Measurements from ENCODE around the gene ITGAD. TPM values are rescaled to one million over a fixed set of nuclear protein-coding genes. Genes with fewer than 3 reads are reported as not detected.

Gene ITGAD
- total and polyA plus RNA-seq, 2 of the 8 experiments (the other 6 are each of a cell fraction or from before 2014, with no cell fraction given) = 0.06 TPM; not detected in 1

DNA sequence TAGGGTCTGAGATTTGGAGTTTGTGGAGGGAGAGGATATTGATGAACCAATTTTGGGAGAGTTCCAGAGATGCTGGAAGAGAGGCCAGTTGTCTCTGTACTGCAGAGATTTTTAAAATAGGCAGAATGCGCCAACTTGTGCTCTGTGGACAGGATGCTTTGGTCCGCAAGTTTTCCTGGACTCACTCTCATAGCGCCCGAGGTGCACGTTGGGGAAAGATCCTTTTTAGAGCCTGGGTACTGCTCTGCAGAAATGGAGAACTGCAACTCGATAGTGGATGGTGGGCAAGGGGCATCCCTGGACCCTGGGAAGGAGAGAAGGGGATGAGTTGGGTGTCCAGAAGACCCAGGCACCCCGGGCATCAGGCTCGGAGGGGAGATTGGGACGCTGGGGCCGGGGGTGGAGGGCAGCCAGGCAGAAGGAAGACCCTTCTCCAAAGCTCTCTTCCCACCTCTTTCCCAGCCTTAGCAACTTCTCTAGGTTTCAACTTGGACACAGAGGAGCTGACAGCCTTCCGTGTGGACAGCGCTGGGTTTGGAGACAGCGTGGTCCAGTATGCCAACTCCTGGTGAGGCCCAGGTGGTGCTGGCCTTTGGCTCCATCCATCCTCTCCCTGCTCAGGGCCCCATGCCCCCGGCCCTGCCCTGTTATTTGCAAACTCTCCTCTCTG, 37.6 kb upstream of the ITGAD start:
- Histone ChIP-seq H4K20me1 (replicated peaks in 1 of 2; ENCODE audit: control insufficient read depth in 1 of 2, insufficient read depth in 2 of 2, low read length in 2 of 2) (no peaks in the 10 kb centered on the region), H3K4me3 (ENCODE audit: extremely low read depth in 1 of 4, insufficient read depth in 2 of 4, low read depth in 3 of 4, low read length in 4 of 4) (no peak overlapping the region), H2AK5ac (ENCODE audit: low read depth, low read length) (no peak overlapping the region), H2BK15ac (ENCODE audit: low read length) (no peak overlapping the region), H3K14ac (ENCODE audit: insufficient read length) (no peak overlapping the region), H2BK12ac (ENCODE audit: low read depth, low read length) (no peak overlapping the region), H3K9me3 (ENCODE audit: insufficient read depth in 2 of 2, low read depth in 1 of 2, low read length in 1 of 2) (no peaks in the 10 kb centered on the region), H3K27me3 (replicated peaks in 1 of 4; ENCODE audit: control insufficient read depth in 3 of 4, extremely low read depth in 1 of 4, insufficient read depth in 3 of 4, low read length in 3 of 4) (no peaks in the 10 kb centered on the region; a peak in 1 of 7 replicates), H3K79me2 (ENCODE audit: control insufficient read depth in 1 of 2, insufficient read depth in 2 of 2, low read length in 2 of 2) (no peaks in the 10 kb centered on the region), H3K23ac (ENCODE audit: insufficient read length) (no peak overlapping the region), H4K8ac (ENCODE audit: extremely low read depth, insufficient read depth, low read length) (no peak overlapping the region), H3K23me2 (ENCODE audit: low read depth, low read length) (no peaks in the 10 kb centered on the region), H3K27ac (ENCODE audit: low read depth, low read length) (no peak overlapping the region), H3K4ac (replicated peaks; ENCODE audit: insufficient read length, low read depth, low read length) (no peak overlapping the region), H3K79me1 (ENCODE audit: low read depth, low read length) (no peaks in the 10 kb centered on the region), H4K5ac (ENCODE audit: insufficient read length, low read depth, low read length) (no peak overlapping the region), H3K9ac (replicated peaks in 1 of 4; ENCODE audit: extremely low read depth in 1 of 4, low read depth in 3 of 4, low read length in 3 of 4) (no peak overlapping the region), H3K4me2 (ENCODE audit: insufficient read depth in 1 of 2, low read depth in 2 of 2, low read length in 2 of 2) (no peak overlapping the region), H2AFZ (ENCODE audit: low read length) (no peak overlapping the region), H3K4me1 (replicated peaks in 1 of 4; ENCODE audit: control insufficient read depth in 3 of 4, insufficient read depth in 4 of 4, low read length in 3 of 4) (0 out of 7 replicates have a peak, but pooled peaks cover 0 to 4% (median 1%) of the 10 kb centered on the region in 4 experiments), H4K91ac (replicated peaks; ENCODE audit: insufficient read length, low read length) (no peak overlapping the region), H2BK20ac (ENCODE audit: low read length) (no peak overlapping the region), H2BK120ac (replicated peaks; ENCODE audit: low read depth, low read length) (no peak overlapping the region), H3K36me3 (ENCODE audit: control insufficient read depth in 2 of 4, insufficient read depth in 4 of 4, low read length in 3 of 4) (no peaks in the 10 kb centered on the region), H3K56ac (replicated peaks; ENCODE audit: insufficient read length, low read depth, low read length) (no peak overlapping the region), H3K18ac (ENCODE audit: extremely low read depth, low read length) (no peak overlapping the region), H2BK5ac (ENCODE audit: low read depth, low read length) (no peak overlapping the region)
- 90% methylated on average over 12 of the region's 14 CpGs; no CpG with 5 or more reads in 1 of the 2 experiments for WGBS, 2 experiments (ENCODE audit: extremely low coverage in 1 of 2, insufficient coverage in 1 of 2, insufficient read length in 1 of 2, insufficient replicate concordance in 2 of 2, low coverage in 1 of 2, low lambda C conversion rate in 2 of 2, missing lambda C conversion rate in 1 of 2)
- FAIRE-seq = no peak
- DNase-seq (ENCODE audit: low read depth in 1 of 2, low spot score in 2 of 2) = no peak
- ChIA-PET POLR2A (ENCODE audit: partially characterized antibody) (interaction anchor here (1.3 kb wide), 1 partner anchor 159 kb away, joined by 4 read pairs; no protein-coding TSS in a partner anchor), CTCF (ENCODE audit: partially characterized antibody) (interaction anchor here (0.8 to 2.7 kb wide), 3 partner anchors 11 to 30 kb away, joined by 3 to 7 read pairs (median 4); no protein-coding TSS in a partner anchor)
- TF ChIP-seq SP2 (IDR thresholded peaks at IDR 0.05; ENCODE audit: low read length) (no peak), EP300 (IDR thresholded peaks at IDR 0.05; ENCODE audit: borderline replicate concordance in 1 of 2, low read depth in 2 of 2, low read length in 2 of 2) (no peak), POLR2AphosphoS5 (IDR thresholded peaks at IDR 0.05; ENCODE audit: low read depth, low read length) (no peak), RBBP5 (IDR thresholded peaks at IDR 0.05; ENCODE audit: borderline replicate concordance, low read depth, low read length) (no peak), CHD2 (IDR thresholded peaks at IDR 0.05; ENCODE audit: low read length) (no peak), CEBPB (IDR thresholded peaks at IDR 0.05; ENCODE audit: low read depth, low read length) (no peak), SP4 (IDR thresholded peaks at IDR 0.05; ENCODE audit: low read length) (no peak), ASH2L (IDR thresholded peaks at IDR 0.05; ENCODE audit: low read length) (no peak), FOSL1 (IDR thresholded peaks at IDR 0.05; ENCODE audit: insufficient read depth, low read depth, low read length) (no peak), NANOG (IDR thresholded peaks at IDR 0.05; ENCODE audit: insufficient read depth, low read depth, low read length, poor library complexity, severe bottlenecking) (no peak), CTBP2 (IDR thresholded peaks at IDR 0.05; ENCODE audit: borderline replicate concordance, insufficient read depth, insufficient read length, low read length) (no peak), SP1 (IDR thresholded peaks at IDR 0.05; ENCODE audit: low read depth, low read length) (no peak)
- TF ChIP-seq, protein P1, sequence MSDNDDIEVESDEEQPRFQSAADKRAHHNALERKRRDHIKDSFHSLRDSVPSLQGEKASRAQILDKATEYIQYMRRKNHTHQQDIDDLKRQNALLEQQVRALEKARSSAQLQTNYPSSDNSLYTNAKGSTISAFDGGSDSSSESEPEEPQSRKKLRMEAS (IDR thresholded peaks at IDR 0.05) = no peak

Data from H1 (cell line).